OCI-LY1 (cell line): ENCODE results near the gene SOX9.

Experiments used
- H2AFZ ChIP-seq: fragments of 200-600 bp; sonication (generic), shearing (Covaris generic); 2 replicates; pipeline ENCODE4 v1.6.0; 2014; ENCODE audit warnings: antibody characterized with exemption, mild to moderate bottlenecking, low read length
- H3F3A ChIP-seq: fragments of 200-600 bp; sonication (generic), shearing (Covaris generic); 2 replicates; pipeline ENCODE4 v1.6.0; 2014; ENCODE audit warnings: mild to moderate bottlenecking, antibody characterized with exemption, low read length, moderate library complexity; ENCODE audit not compliant: insufficient read depth
- H3K27ac ChIP-seq: fragments of 200-600 bp; sonication (generic); 2 replicates; pipeline ENCODE4 v1.5.1; 2014; ENCODE audit warnings: low read length, mixed run types, mild to moderate bottlenecking, low read depth; ENCODE audit not compliant: poor library complexity, severe bottlenecking
- H3K27me3 ChIP-seq: fragments of 200-600 bp; sonication (generic); 2 replicates; pipeline ENCODE4 v1.6.0; 2014; ENCODE audit warnings: antibody characterized with exemption, mild to moderate bottlenecking, low read length, moderate library complexity; ENCODE audit not compliant: insufficient read depth
- H3K36me3 ChIP-seq: fragments of 200-600 bp; sonication (generic); 2 replicates; pipeline ENCODE4 v1.6.1; 2014; ENCODE audit warnings: mild to moderate bottlenecking, antibody characterized with exemption, low read length, moderate library complexity, mixed read lengths; ENCODE audit not compliant: insufficient read depth
- H3K4me1 ChIP-seq: fragments of 200-600 bp; sonication (generic); 2 replicates; pipeline ENCODE4 v1.5.1; 2014; ENCODE audit warnings: mild to moderate bottlenecking, low read length, moderate library complexity; ENCODE audit not compliant: insufficient read depth, severe bottlenecking
- H3K4me2 ChIP-seq: fragments of 200-600 bp; sonication (generic), shearing (Covaris generic); 2 replicates; pipeline ENCODE4 v1.6.1; 2014; ENCODE audit warnings: low read length
- H3K4me3 ChIP-seq: fragments of 200-600 bp; sonication (generic); 2 replicates; pipeline ENCODE4 v1.5.1; 2014; ENCODE audit warnings: low read length, low read depth, mild to moderate bottlenecking, mixed read lengths; ENCODE audit not compliant: poor library complexity, severe bottlenecking
- H3K79me2 ChIP-seq: fragments of 200-600 bp; shearing (Covaris generic); 2 replicates; pipeline ENCODE4 v1.6.1; 2016; ENCODE audit warnings: mixed run types, low read length, mixed read lengths; ENCODE audit not compliant: insufficient read depth
- H3K9ac ChIP-seq: fragments of 200-600 bp; sonication (generic), shearing (Covaris generic); 2 replicates; pipeline ENCODE4 v1.6.1; 2014; ENCODE audit warnings: mild to moderate bottlenecking, low read length, mixed read lengths
- H3K9me2 ChIP-seq: fragments of 200-600 bp; sonication (generic), shearing (Covaris generic); 2 replicates; pipeline ENCODE4 v1.6.1; 2014; ENCODE audit warnings: low read depth, mild to moderate bottlenecking, low read length, mixed read lengths
- H3K9me3 ChIP-seq: fragments of 200-600 bp; shearing (Covaris generic); 2 replicates; pipeline ENCODE4 v1.6.1; 2014; ENCODE audit warnings: low read length, mixed read lengths
- H4K20me1 ChIP-seq: fragments of 200-600 bp; sonication (generic), shearing (Covaris generic); 2 replicates; pipeline ENCODE4 v1.6.0; 2016; ENCODE audit warnings: mild to moderate bottlenecking, low read length; ENCODE audit not compliant: insufficient read depth
- EZH2 ChIP-seq: fragments of 200-600 bp; sonication (generic), shearing (Covaris generic); IDR thresholded peaks from 2 replicates; pipeline ENCODE4 v1.8.0; 2017; ENCODE audit warnings: borderline replicate concordance, mixed run types, mild to moderate bottlenecking, antibody characterized with exemption, low read length, moderate library complexity, mixed read lengths
- TF ChIP-seq, protein P1 (sequence below): fragments of 200-600 bp; sonication (generic), shearing (Covaris generic); IDR thresholded peaks from 2 replicates; pipeline ENCODE4 v1.5.1; 2017; ENCODE audit warnings: mild to moderate bottlenecking, antibody characterized with exemption, low read length, moderate library complexity, mixed read lengths

SOX9 gene

DNA sequence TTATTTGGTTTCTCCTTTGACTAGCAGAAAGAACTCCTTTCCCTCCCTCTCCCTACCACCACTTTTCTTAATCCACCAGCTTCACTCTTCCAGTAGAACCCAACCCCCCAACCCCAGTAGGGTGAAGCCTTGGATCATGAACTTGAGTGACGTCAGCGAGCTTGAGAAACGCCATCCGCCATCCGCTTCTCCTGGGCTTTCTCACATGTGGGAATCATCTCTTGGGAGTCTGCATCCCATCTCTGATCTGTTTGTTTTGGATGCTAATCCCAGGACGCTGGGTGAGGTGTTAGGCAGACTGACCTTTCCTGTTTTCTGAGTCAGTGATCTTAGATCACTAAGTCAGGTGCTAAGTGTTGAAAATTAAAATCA is 16.0 kb upstream of the SOX9 start:
- Histone ChIP-seq H3K27me3 (no peaks in the 10 kb centered on the region), H2AFZ (no peak overlapping the region), H3K79me2 (no peaks in the 10 kb centered on the region), H4K20me1 (no peaks in the 10 kb centered on the region), H3K4me3 (no peak overlapping the region), H3K9me2 (no peaks in the 10 kb centered on the region), H3K36me3 (no peaks in the 10 kb centered on the region), H3K9me3 (no peaks in the 10 kb centered on the region), H3F3A (no peaks in the 10 kb centered on the region), H3K4me1 (no peaks in the 10 kb centered on the region), H3K4me2 (no peak overlapping the region), H3K9ac (no peak overlapping the region), H3K27ac (no peak overlapping the region)
- no peak for TF ChIP-seq EZH2
- TF ChIP-seq, protein P1, sequence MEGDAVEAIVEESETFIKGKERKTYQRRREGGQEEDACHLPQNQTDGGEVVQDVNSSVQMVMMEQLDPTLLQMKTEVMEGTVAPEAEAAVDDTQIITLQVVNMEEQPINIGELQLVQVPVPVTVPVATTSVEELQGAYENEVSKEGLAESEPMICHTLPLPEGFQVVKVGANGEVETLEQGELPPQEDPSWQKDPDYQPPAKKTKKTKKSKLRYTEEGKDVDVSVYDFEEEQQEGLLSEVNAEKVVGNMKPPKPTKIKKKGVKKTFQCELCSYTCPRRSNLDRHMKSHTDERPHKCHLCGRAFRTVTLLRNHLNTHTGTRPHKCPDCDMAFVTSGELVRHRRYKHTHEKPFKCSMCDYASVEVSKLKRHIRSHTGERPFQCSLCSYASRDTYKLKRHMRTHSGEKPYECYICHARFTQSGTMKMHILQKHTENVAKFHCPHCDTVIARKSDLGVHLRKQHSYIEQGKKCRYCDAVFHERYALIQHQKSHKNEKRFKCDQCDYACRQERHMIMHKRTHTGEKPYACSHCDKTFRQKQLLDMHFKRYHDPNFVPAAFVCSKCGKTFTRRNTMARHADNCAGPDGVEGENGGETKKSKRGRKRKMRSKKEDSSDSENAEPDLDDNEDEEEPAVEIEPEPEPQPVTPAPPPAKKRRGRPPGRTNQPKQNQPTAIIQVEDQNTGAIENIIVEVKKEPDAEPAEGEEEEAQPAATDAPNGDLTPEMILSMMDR: no peak

DNA sequence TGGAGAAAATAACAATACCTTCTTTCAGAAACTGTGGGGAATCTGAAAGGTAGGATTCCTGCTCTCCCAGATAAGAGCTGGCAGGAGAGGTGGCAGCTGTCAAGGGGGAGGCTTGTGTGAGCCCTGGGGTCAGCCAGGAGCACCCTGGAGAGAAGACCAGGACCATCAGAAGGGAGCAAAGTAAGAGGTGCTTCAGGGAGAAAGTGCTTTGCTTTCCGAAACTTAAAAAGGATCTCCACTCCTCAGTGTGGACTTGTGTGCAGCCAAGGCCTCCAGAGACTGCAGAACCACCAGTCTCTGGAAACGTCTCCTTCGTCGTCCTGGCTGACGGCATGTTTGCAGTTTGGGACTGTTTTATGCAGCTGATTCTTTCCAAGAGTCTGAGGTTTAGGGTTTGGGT is 13.7 kb upstream of the SOX9 start:
- Histone ChIP-seq H3K79me2 (no peaks in the 10 kb centered on the region), H3K4me1 (no peaks in the 10 kb centered on the region), H3K9me2 (no peaks in the 10 kb centered on the region), H3K4me3 (no peak overlapping the region), H2AFZ (no peak overlapping the region), H3K27me3 (no peaks in the 10 kb centered on the region), H4K20me1 (no peaks in the 10 kb centered on the region), H3K9me3 (no peaks in the 10 kb centered on the region), H3K27ac (no peak overlapping the region), H3K9ac (no peak overlapping the region), H3K4me2 (no peak overlapping the region), H3K36me3 (no peaks in the 10 kb centered on the region), H3F3A (no peaks in the 10 kb centered on the region)
- TF ChIP-seq, protein P1: no peak
- TF ChIP-seq EZH2: no peak

DNA sequence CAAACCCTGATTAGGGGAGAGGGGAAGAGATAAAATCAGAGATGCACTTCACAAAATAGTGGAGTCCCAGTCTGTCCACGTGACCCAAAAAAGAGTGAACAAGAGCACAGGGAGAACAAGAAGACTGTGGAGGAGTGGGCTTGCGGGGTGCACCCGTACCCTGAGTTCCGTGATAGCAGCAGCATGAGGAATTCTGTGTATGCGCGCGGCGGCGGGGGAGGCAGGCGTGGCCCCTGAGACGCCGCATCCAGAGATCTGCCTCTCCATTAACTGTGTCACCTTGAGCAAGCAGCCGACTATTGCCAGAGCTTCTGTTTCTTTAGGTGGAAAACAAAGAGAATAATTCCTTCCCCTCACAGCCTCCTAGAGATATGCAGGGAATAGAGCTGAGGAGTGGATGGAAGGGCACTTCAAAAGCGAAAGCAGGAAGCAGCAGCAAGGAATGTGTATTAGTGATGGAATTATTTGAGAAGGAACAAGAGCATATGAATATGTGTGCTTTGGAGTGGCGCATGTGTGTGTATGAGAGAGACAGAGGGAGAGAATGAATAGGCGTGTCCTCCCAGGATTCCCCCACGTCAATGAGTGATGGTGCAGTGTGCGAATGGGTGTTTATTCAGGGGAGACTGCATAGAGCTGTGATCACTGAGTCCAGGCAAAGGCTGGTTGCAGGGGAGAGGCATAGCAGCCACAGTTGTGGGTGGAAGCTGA is 10.4 kb upstream of the SOX9 start:
- Histone ChIP-seq H3K4me1 (no peaks in the 10 kb centered on the region), H3K9me2 (no peaks in the 10 kb centered on the region), H3K36me3 (no peaks in the 10 kb centered on the region), H3K79me2 (no peaks in the 10 kb centered on the region), H3K27ac (no peak overlapping the region), H4K20me1 (no peaks in the 10 kb centered on the region), H3F3A (no peaks in the 10 kb centered on the region), H3K9me3 (no peaks in the 10 kb centered on the region), H2AFZ (no peak overlapping the region), H3K4me3 (no peak overlapping the region), H3K27me3 (no peaks in the 10 kb centered on the region), H3K4me2 (no peak overlapping the region), H3K9ac (no peak overlapping the region)
- TF ChIP-seq, protein P1: no peak
- TF ChIP-seq EZH2: no peak
